ENCODE results near the gene R3HDM2.
"Not testable (repeated sequence)": the region's sequence is repeated elsewhere in the genome, so short reads cannot be mapped to it uniquely, and the experiment has no call there.

Gene R3HDM2

DNA sequence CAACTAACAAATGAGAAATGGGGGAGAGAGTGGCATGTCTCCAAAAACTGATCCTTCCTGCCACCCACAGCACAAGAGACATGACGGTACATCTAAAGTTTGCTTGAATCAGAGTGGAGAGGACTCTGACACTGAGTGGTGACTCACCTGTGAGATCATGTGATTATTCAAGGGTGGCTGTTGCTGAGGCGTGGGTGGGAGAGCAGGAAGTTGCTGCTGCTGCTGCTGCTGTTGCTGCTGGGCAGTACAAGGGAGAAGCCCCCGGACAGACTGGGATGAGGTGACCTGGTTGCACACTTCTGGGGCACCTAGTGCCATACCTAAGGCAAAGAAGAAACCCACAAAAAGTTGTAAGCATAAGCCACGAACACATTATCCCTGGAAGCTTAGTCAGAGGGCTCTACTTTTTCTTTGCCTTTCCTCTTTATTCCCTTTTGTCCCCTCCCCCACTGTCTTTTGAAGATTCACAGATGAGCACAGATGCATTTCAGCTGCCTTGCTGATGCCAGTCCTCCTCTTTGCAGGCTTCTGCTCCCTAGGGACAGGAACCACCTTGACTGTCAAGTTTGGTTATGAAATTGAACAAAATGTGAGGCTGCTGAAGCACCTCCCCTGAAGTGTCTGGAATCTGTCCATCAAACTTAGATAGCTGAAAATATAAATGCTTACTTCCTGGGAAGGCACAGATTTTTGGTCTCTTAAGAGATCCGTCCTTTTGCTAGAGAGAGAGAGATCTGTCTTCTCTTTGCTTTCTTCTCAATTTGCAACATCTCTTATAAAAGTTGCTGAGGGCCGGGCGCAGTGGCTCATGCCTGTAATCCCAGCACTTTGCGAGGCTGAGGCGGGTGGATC, 150.4 kb downstream of the R3HDM2 start:
- no peaks in the 10 kb centered on the region for H4K20me1 ChIP-seq (ENCODE audit: insufficient read depth, low read length)
- peak overlapping the region; percentile 0; the same call in 1 of the 2 replicates for H3K4me2 ChIP-seq (ENCODE audit: insufficient read depth, low read length)
- ATAC-seq (ENCODE audit: insufficient read depth, low read depth), result peak; percentile 85
- no peaks in the 10 kb centered on the region for H3K27me3 ChIP-seq (ENCODE audit: insufficient read depth, low read length, poor library complexity)
- peak overlapping the region; percentile 65 for H3K27ac ChIP-seq (ENCODE audit: low read length)
- peaks cover 74% of the 10 kb centered on the region for H3K36me3 ChIP-seq (ENCODE audit: insufficient read depth, low read length)
- no peaks in the 10 kb centered on the region for H3K79me2 ChIP-seq (ENCODE audit: insufficient read depth, low read length)
- no peak overlapping the region; the same call in 1 of the 2 replicates for H3K9ac ChIP-seq (ENCODE audit: low read depth, low read length)
- TF ChIP-seq, protein P1, sequence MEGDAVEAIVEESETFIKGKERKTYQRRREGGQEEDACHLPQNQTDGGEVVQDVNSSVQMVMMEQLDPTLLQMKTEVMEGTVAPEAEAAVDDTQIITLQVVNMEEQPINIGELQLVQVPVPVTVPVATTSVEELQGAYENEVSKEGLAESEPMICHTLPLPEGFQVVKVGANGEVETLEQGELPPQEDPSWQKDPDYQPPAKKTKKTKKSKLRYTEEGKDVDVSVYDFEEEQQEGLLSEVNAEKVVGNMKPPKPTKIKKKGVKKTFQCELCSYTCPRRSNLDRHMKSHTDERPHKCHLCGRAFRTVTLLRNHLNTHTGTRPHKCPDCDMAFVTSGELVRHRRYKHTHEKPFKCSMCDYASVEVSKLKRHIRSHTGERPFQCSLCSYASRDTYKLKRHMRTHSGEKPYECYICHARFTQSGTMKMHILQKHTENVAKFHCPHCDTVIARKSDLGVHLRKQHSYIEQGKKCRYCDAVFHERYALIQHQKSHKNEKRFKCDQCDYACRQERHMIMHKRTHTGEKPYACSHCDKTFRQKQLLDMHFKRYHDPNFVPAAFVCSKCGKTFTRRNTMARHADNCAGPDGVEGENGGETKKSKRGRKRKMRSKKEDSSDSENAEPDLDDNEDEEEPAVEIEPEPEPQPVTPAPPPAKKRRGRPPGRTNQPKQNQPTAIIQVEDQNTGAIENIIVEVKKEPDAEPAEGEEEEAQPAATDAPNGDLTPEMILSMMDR (IDR thresholded peaks at IDR 0.05; ENCODE audit: borderline replicate concordance, extremely low read depth, low read length, poor library complexity, severe bottlenecking), result no peak
- no peak overlapping the region for H2AFZ ChIP-seq (ENCODE audit: low read depth, low read length)
- peak; percentile 60 for DNase-seq
- H3K9me3 ChIP-seq (ENCODE audit: insufficient read depth, low read length, severe bottlenecking), result no peaks in the 10 kb centered on the region
- peaks cover 22% of the 10 kb centered on the region for H3K4me1 ChIP-seq (ENCODE audit: insufficient read depth, low read length)
- H3K4me3 ChIP-seq (ENCODE audit: low read depth in 1 of 2, low read length in 2 of 2), result no peak overlapping the region

DNA sequence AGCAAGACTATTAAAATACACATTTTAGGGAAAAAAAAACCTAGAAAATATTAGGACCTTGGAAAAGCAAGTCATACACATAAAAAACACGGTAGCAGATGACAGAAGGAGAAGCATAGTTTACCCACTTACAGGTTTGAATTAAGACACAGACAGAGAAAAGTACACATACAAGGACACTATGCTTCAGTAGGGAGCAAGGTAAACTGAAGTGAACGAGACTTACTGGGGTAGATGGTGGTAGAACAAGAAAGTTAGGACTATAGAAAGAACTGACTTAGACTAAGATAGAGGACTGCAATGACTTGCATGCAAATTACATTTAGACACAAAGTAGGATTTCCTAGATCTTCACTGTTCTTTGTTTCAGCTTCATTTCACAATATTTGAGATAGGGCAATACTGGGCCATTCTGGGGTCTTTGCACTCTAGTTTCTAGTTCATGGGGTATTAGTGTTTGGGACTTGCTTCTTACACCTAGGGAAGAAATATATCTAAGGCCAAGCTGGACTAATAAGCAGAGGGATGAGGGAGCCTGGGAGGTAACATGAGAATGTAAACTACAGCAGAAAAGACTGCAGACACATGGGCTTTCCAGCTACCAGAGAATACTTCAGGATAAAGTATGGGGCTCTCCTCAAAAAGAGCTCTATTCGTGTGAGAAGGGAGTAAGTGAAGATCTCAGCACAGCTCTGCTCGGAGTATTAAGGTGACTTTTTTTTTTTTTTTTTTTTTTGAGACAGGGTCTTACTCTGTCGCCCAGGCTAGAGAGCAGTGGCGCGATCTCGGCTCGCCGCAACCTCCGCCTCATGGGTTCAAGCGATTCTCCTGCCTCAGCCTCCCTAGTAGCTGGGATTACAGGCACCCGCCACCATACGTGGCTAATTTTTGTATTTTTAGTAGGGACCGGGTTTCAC, 152.1 kb downstream of the R3HDM2 start:
- ATAC-seq (ENCODE audit: insufficient read depth, low read depth), result no peak
- no peaks in the 10 kb centered on the region for H3K27me3 ChIP-seq (ENCODE audit: insufficient read depth, low read length, poor library complexity)
- peaks cover 22% of the 10 kb centered on the region for H3K4me1 ChIP-seq (ENCODE audit: insufficient read depth, low read length)
- H3K27ac ChIP-seq (ENCODE audit: low read length), result no peak overlapping the region
- H3K79me2 ChIP-seq (ENCODE audit: insufficient read depth, low read length), result no peaks in the 10 kb centered on the region
- H3K9me3 ChIP-seq (ENCODE audit: insufficient read depth, low read length, severe bottlenecking), result no peaks in the 10 kb centered on the region
- no peak for DNase-seq
- no peak overlapping the region for H3K9ac ChIP-seq (ENCODE audit: low read depth, low read length)
- no peak overlapping the region for H3K4me3 ChIP-seq (ENCODE audit: low read depth in 1 of 2, low read length in 2 of 2)
- peaks cover 68% of the 10 kb centered on the region for H3K36me3 ChIP-seq (ENCODE audit: insufficient read depth, low read length)
- H2AFZ ChIP-seq (ENCODE audit: low read depth, low read length), result no peak overlapping the region
- no peaks in the 10 kb centered on the region for H4K20me1 ChIP-seq (ENCODE audit: insufficient read depth, low read length)
- H3K4me2 ChIP-seq (ENCODE audit: insufficient read depth, low read length), result no peak overlapping the region
- TF ChIP-seq EZH2 (IDR thresholded peaks at IDR 0.05; ENCODE audit: borderline replicate concordance, low read depth, low read length, severe bottlenecking), result no peak
- TF ChIP-seq, protein P1 (IDR thresholded peaks at IDR 0.05; ENCODE audit: borderline replicate concordance, extremely low read depth, low read length, poor library complexity, severe bottlenecking), result no peak

DNA sequence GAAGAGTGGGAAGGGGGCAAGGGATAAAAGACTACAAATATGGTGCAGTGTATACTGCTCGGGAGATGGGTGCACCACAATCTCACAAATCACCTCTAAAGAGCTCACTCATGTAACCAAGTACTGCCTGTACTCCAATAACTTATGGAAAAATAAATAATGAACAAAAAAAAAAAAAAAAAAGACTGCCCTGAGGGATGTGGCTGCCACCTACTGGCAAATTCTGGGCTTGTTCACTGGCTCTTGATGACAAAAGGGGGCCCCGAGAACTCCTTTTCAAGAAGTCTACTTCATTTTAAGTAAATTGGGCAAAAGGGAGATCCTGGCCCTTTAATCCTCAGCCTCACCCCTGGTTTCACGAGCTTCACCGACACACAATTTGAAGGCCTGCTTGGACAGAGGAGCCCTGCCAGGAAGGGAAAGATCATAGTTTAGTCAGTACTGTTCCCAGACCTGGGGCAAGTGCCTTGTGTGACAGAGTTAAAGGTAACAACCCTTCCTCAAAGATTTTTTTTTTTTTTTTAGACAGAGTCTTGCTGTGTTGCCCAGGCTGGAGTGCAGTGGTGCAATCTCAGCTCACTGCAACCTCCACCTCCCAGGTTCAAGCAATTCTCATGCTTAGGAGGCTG, 153.8 kb downstream of the R3HDM2 start:
- DNase-seq (peak; percentile 37), ATAC-seq (ENCODE audit: insufficient read depth, low read depth) (no peak)
- H3K27me3 ChIP-seq (ENCODE audit: insufficient read depth, low read length, poor library complexity), result no peaks in the 10 kb centered on the region
- no peaks in the 10 kb centered on the region for H4K20me1 ChIP-seq (ENCODE audit: insufficient read depth, low read length)
- H2AFZ ChIP-seq (ENCODE audit: low read depth, low read length), result no peak overlapping the region
- H3K36me3 ChIP-seq (ENCODE audit: insufficient read depth, low read length), result peaks cover 66% of the 10 kb centered on the region
- TF ChIP-seq, protein P1 (IDR thresholded peaks at IDR 0.05; ENCODE audit: borderline replicate concordance, extremely low read depth, low read length, poor library complexity, severe bottlenecking), result peak; percentile 57
- no peak for TF ChIP-seq EZH2 (IDR thresholded peaks at IDR 0.05; ENCODE audit: borderline replicate concordance, low read depth, low read length, severe bottlenecking)
- no peak overlapping the region for H3K4me2 ChIP-seq (ENCODE audit: insufficient read depth, low read length)
- no peak overlapping the region for H3K9ac ChIP-seq (ENCODE audit: low read depth, low read length)
- no peak overlapping the region for H3K4me3 ChIP-seq (ENCODE audit: low read depth in 1 of 2, low read length in 2 of 2)
- H3K9me3 ChIP-seq (ENCODE audit: insufficient read depth, low read length, severe bottlenecking), result no peaks in the 10 kb centered on the region
- no peak overlapping the region for H3K27ac ChIP-seq (ENCODE audit: low read length)
- no peaks in the 10 kb centered on the region for H3K79me2 ChIP-seq (ENCODE audit: insufficient read depth, low read length)
- peaks cover 22% of the 10 kb centered on the region for H3K4me1 ChIP-seq (ENCODE audit: insufficient read depth, low read length)

DNA sequence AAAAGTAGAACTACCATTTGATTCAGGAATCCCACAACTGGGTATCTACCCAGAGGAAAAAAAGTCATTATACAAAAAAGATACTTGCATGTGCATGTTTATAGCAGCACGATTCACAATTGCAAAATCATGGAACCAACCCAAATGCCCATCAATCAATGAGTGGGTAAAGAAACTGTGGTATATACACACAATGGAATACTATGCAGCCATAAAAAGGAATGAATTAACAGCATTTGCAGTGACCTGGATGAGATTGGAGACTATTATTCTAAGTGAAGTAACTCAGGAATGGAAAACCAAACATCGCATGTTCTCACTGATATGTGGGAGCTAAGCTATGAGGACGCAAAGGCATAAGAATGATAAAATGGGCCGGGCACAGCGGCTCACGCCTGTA, 154.6 kb downstream of the R3HDM2 start:
- peaks cover 17% of the 10 kb centered on the region for H3K4me1 ChIP-seq (ENCODE audit: insufficient read depth, low read length)
- not testable (repeated sequence) for ATAC-seq (ENCODE audit: insufficient read depth, low read depth); H3K4me2 ChIP-seq (ENCODE audit: insufficient read depth, low read length); H3K9me3 ChIP-seq (ENCODE audit: insufficient read depth, low read length, severe bottlenecking); H2AFZ ChIP-seq (ENCODE audit: low read depth, low read length); H3K27me3 ChIP-seq (ENCODE audit: insufficient read depth, low read length, poor library complexity); H4K20me1 ChIP-seq (ENCODE audit: insufficient read depth, low read length); DNase-seq; H3K9ac ChIP-seq (ENCODE audit: low read depth, low read length); H3K4me3 ChIP-seq (ENCODE audit: low read depth in 1 of 2, low read length in 2 of 2); H3K79me2 ChIP-seq (ENCODE audit: insufficient read depth, low read length); H3K27ac ChIP-seq (ENCODE audit: low read length)
- peaks cover 67% of the 10 kb centered on the region for H3K36me3 ChIP-seq (ENCODE audit: insufficient read depth, low read length)
